Endodermal cell (in vitro differentiated cells): Measurements from ENCODE around the gene RXRA. TPM values are rescaled to one million over a fixed set of nuclear protein-coding genes. Genes with fewer than 3 reads are reported as not detected.

Experiments used
- DNase-seq: peaks from one replicate; pipeline ENCODE4 v3.0.0-alpha.2; 2017
- H3K27ac ChIP-seq: 2 replicates; pipeline ENCODE4 v1.5.1; 2013; ENCODE audit warnings: mild to moderate bottlenecking, low read depth, low read length, moderate library complexity
- H3K27me3 ChIP-seq: 2 replicates; pipeline ENCODE4 v1.6.1; 2013; ENCODE audit warnings: mild to moderate bottlenecking, low read length, moderate library complexity; ENCODE audit not compliant: insufficient read depth, control insufficient read depth, poor library complexity, severe bottlenecking
- H3K36me3 ChIP-seq: 2 replicates; pipeline ENCODE4 v1.7.0; 2013; ENCODE audit warnings: mild to moderate bottlenecking, low read length, moderate library complexity; ENCODE audit not compliant: control insufficient read depth, insufficient read depth
- H3K4me1 ChIP-seq: one replicate; pipeline ENCODE4 v1.7.0; 2013; ENCODE audit warnings: low read length; ENCODE audit not compliant: control insufficient read depth, insufficient read depth
- H3K4me3 ChIP-seq: 2 replicates; pipeline ENCODE4 v1.5.1; 2013; ENCODE audit warnings: mild to moderate bottlenecking, low read length, moderate library complexity
- H3K9ac ChIP-seq: 2 replicates; pipeline ENCODE4 v1.6.1; 2013; ENCODE audit warnings: mild to moderate bottlenecking, low read length, moderate library complexity; ENCODE audit not compliant: poor library complexity, severe bottlenecking; ENCODE audit errors: extremely low read depth
- H3K9me3 ChIP-seq: 2 replicates; pipeline ENCODE4 v1.6.1; 2013; ENCODE audit warnings: mild to moderate bottlenecking, low read length, moderate library complexity; ENCODE audit not compliant: control insufficient read depth
- H3K27ac Mint-ChIP-seq: 2 replicates; pipeline ENCODE4 v1.8.0; 2020; ENCODE audit warnings: mixed read lengths
- H3K27me3 Mint-ChIP-seq: 2 replicates; pipeline ENCODE4 v1.8.0; 2021; ENCODE audit warnings: mild to moderate bottlenecking, mixed read lengths; ENCODE audit not compliant: insufficient read depth
- H3K36me3 Mint-ChIP-seq: 2 replicates; pipeline ENCODE4 v1.8.0; 2020; ENCODE audit warnings: low read depth, mixed read lengths
- H3K4me1 Mint-ChIP-seq: 2 replicates; pipeline ENCODE4 v1.8.0; 2020; ENCODE audit warnings: mixed read lengths
- H3K4me3 Mint-ChIP-seq: 2 replicates; pipeline ENCODE4 v1.8.0; 2020; ENCODE audit warnings: mild to moderate bottlenecking, moderate library complexity, mixed read lengths
- H3K9me3 Mint-ChIP-seq: 2 replicates; pipeline ENCODE4 v1.8.0; 2020; ENCODE audit warnings: mild to moderate bottlenecking, mixed read lengths
- WGBS, 2 experiments: methylation state at CpG; one replicate each; pipeline versions ENCODE4 v1.1.5 to v1.1.7; 2013; ENCODE audit warnings: missing lambda C conversion rate in 2 of 2, mixed read lengths in 1 of 2; ENCODE audit not compliant: insufficient coverage in 1 of 2, insufficient read length in 1 of 2; 5-methylcytosine and 5-hydroxymethylcytosine counted together
- total RNA-seq, 2 donors: library from RNA; stranded (reverse); fragmentation: NEBNext Ultra II Directional in 1 of 2; extraction: Animal tissue kit (Norgen Biotek cat#: 25700) in 1 of 2; gene quantifications; 2 replicates in 1 of 2; 3 replicates in 1 of 2; pipeline ENCODE4 v1.2.1, GENCODE V29; 2021
- TF ChIP-seq, protein P1 (sequence below): fragments of 200-600 bp; sonication (generic); conservative IDR thresholded peaks from 2 replicates; pipeline ENCODE4 v1.5.0; 2021; ENCODE audit warnings: antibody characterized with exemption, mild to moderate bottlenecking

RXRA gene
- total RNA-seq, 2 donors from 2014 or later = 58.3 to 70.6 TPM

GRCh38 chr9:134370213-134370492 is 43.9 kb downstream of the RXRA start:
- H3K36me3 ChIP-seq = no peaks in the 10 kb centered on the region
- H3K9me3 ChIP-seq = no peaks in the 10 kb centered on the region
- TF ChIP-seq, protein P1, sequence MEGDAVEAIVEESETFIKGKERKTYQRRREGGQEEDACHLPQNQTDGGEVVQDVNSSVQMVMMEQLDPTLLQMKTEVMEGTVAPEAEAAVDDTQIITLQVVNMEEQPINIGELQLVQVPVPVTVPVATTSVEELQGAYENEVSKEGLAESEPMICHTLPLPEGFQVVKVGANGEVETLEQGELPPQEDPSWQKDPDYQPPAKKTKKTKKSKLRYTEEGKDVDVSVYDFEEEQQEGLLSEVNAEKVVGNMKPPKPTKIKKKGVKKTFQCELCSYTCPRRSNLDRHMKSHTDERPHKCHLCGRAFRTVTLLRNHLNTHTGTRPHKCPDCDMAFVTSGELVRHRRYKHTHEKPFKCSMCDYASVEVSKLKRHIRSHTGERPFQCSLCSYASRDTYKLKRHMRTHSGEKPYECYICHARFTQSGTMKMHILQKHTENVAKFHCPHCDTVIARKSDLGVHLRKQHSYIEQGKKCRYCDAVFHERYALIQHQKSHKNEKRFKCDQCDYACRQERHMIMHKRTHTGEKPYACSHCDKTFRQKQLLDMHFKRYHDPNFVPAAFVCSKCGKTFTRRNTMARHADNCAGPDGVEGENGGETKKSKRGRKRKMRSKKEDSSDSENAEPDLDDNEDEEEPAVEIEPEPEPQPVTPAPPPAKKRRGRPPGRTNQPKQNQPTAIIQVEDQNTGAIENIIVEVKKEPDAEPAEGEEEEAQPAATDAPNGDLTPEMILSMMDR = no peak
- no peak overlapping the region for H3K9ac ChIP-seq
- DNase-seq = no peak
- Mint-ChIP-seq H3K4me1 (peaks cover 4% of the 10 kb centered on the region), H3K27ac (peak overlapping the region; percentile 74), H3K4me3 (no peak overlapping the region), H3K27me3 (no peaks in the 10 kb centered on the region), H3K36me3 (no peaks in the 10 kb centered on the region), H3K9me3 (no peaks in the 10 kb centered on the region)
- no peak overlapping the region for H3K4me3 ChIP-seq
- H3K4me1 ChIP-seq = peaks cover 5% of the 10 kb centered on the region
- no peaks in the 10 kb centered on the region for H3K27me3 ChIP-seq
- 93 to 96% methylated on average over 13 to 15 of the region's 15 CpGs for WGBS, 2 experiments
- no peak overlapping the region for H3K27ac ChIP-seq

GRCh38 chr9:134370638-134371037 is 44.4 kb downstream of the RXRA start:
- Histone ChIP-seq H3K4me3 (no peak overlapping the region), H3K27ac (no peak overlapping the region), H3K9me3 (no peaks in the 10 kb centered on the region), H3K27me3 (no peaks in the 10 kb centered on the region), H3K9ac (no peak overlapping the region), H3K36me3 (no peaks in the 10 kb centered on the region), H3K4me1 (peaks cover 5% of the 10 kb centered on the region)
- H3K4me1 Mint-ChIP-seq = peaks cover 6% of the 10 kb centered on the region
- H3K27me3 Mint-ChIP-seq = no peaks in the 10 kb centered on the region
- DNase-seq = no peak
- no peak overlapping the region for H3K4me3 Mint-ChIP-seq
- no peaks in the 10 kb centered on the region for H3K9me3 Mint-ChIP-seq
- H3K27ac Mint-ChIP-seq = peak overlapping the region; percentile 74
- TF ChIP-seq, protein P1 = no peak
- WGBS, 2 experiments = 96 to 100% methylated on average over 3 to 16 of the region's 16 CpGs
- H3K36me3 Mint-ChIP-seq = no peaks in the 10 kb centered on the region

DNA sequence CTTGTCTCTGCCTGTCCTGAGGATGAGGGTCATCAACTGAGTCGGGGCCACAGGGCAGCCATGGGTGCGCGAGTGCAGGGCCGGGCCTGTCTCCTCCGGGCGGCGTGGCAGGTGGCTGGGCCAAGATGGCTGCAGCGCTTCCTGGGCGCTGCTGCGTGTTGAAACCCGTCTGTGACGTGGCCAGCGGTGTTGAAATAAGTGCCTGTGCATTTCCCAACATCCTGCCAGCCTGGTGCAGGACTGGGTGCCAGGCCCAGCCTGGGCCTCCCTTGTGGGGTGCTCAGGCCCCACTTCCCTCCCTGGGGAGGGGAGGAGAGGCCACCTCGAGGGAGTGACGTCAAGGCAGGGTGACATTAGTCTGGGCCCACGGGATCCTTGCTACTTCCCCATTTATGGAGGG is 45.5 kb downstream of the RXRA start:
- no peaks in the 10 kb centered on the region for H3K36me3 ChIP-seq
- Mint-ChIP-seq H3K27me3 (no peaks in the 10 kb centered on the region), H3K4me1 (peaks cover 6% of the 10 kb centered on the region), H3K36me3 (no peaks in the 10 kb centered on the region), H3K9me3 (no peaks in the 10 kb centered on the region), H3K4me3 (no peak overlapping the region), H3K27ac (no peak overlapping the region)
- 96% methylated on average over 10 to 16 of the region's 16 CpGs for WGBS, 2 experiments
- peaks cover 5% of the 10 kb centered on the region for H3K4me1 ChIP-seq
- H3K27me3 ChIP-seq = no peaks in the 10 kb centered on the region
- no peak overlapping the region for H3K27ac ChIP-seq
- no peak overlapping the region for H3K4me3 ChIP-seq
- H3K9me3 ChIP-seq = no peaks in the 10 kb centered on the region
- H3K9ac ChIP-seq = no peak overlapping the region
- TF ChIP-seq, protein P1 = no peak
- no peak for DNase-seq
